Urinary bladder (tissue), 4 donors: Measurements from ENCODE around the gene PANX3. TPM values are rescaled to one million over a fixed set of nuclear protein-coding genes. Genes with fewer than 3 reads are reported as not detected.

Experiments
- DNase-seq: peaks from one replicate; pipeline ENCODE4 v3.0.0-alpha.2; 2015; ENCODE audit errors: extremely low spot score
- H3K27ac ChIP-seq: one replicate; pipeline ENCODE4 v1.5.1; 2013; ENCODE audit warnings: low read depth, mild to moderate bottlenecking, moderate library complexity
- H3K36me3 ChIP-seq: one replicate; pipeline ENCODE4 v1.6.1; 2013; ENCODE audit warnings: mild to moderate bottlenecking, moderate library complexity; ENCODE audit not compliant: insufficient read depth
- H3K4me1 ChIP-seq: one replicate; pipeline ENCODE4 v1.6.1; 2013; ENCODE audit warnings: mild to moderate bottlenecking, moderate library complexity; ENCODE audit not compliant: insufficient read depth
- H3K4me3 ChIP-seq: one replicate; pipeline ENCODE4 v1.5.1; 2013; ENCODE audit warnings: low read depth, low read length
- WGBS: extraction: QIAGEN DNeasy Blood & Tissue Kit; methylation state at CpG from one replicate; pipeline ENCODE4 v1.1.7; 2013; 5-methylcytosine and 5-hydroxymethylcytosine counted together
- polyA plus RNA-seq: library from polyadenylated mRNA; stranded (reverse); fragments of 200-250 nt; gene quantifications from one replicate; pipeline ENCODE4 v1.2.3, GENCODE V29; 2013
- small RNA-seq: library from RNA; depleted of rRNA; stranded (forward); fragments of <200 nt; gene quantifications from one replicate; pipeline ENCODE3, GENCODE V24; 2014
- total RNA-seq: library from RNA; depleted of rRNA; stranded (reverse); fragments of >200 nt; gene quantifications from one replicate; pipeline ENCODE4 v1.2.3, GENCODE V29; 2014
- donor health status: healthy with polysubstance abuse.
- donor health status: healthy.

Gene PANX3
- total and polyA plus RNA-seq, 2 donors = not detected

GRCh38 chr11:124656774-124657630, 45.8 kb downstream of the PANX3 start:
- Histone ChIP-seq H3K4me1 (no peaks in the 10 kb centered on the region), H3K27ac (no peak overlapping the region)
- DNase-seq = no peak

GRCh38 chr11:124657904-124658303, 46.7 kb downstream of the PANX3 start:
- WGBS = 73% methylated on average over 5 of the region's 5 CpGs
- H3K36me3 ChIP-seq = no peaks in the 10 kb centered on the region
- no peak overlapping the region for H3K4me3 ChIP-seq
- H3K4me1 ChIP-seq = no peaks in the 10 kb centered on the region
- no peak overlapping the region for H3K27ac ChIP-seq
- no peak for DNase-seq

More at GRCh38 chr11:124656774-124657630, 45.8 kb downstream of the PANX3 start:
- 60% methylated on average over 16 of the region's 16 CpGs for WGBS
- Histone ChIP-seq H3K4me3 (no peak overlapping the region), H3K36me3 (no peaks in the 10 kb centered on the region)

GRCh38 chr11:124658501-124658900, 47.3 kb downstream of the PANX3 start:
- Histone ChIP-seq H3K36me3 (no peaks in the 10 kb centered on the region), H3K4me3 (no peak overlapping the region), H3K27ac (no peak overlapping the region), H3K4me1 (no peaks in the 10 kb centered on the region)
- 77% methylated on average over 3 of the region's 3 CpGs for WGBS
- no peak for DNase-seq

- WGBS = 92% methylated on average over 1 of the region's 1 CpG
- Histone ChIP-seq H3K36me3 (no peaks in the 10 kb centered on the region), H3K4me3 (no peak overlapping the region), H3K4me1 (no peaks in the 10 kb centered on the region), H3K27ac (no peak overlapping the region)
- DNase-seq = no peak
These were observed 47.8 kb downstream of the PANX3 start for GRCh38 chr11:124658986-124659385.

- H3K36me3 ChIP-seq = no peaks in the 10 kb centered on the region
These were observed 50.3 kb downstream of the PANX3 start for GRCh38 chr11:124661553-124661952.

GRCh38 chr11:124662106-124662505, 50.9 kb downstream of the PANX3 start:
- WGBS = 85% methylated on average over 4 of the region's 4 CpGs
- Histone ChIP-seq H3K4me3 (no peak overlapping the region), H3K36me3 (no peaks in the 10 kb centered on the region)

More at GRCh38 chr11:124661553-124661952, 50.3 kb downstream of the PANX3 start:
- Histone ChIP-seq H3K27ac (no peak overlapping the region), H3K4me1 (no peaks in the 10 kb centered on the region), H3K4me3 (no peak overlapping the region)
- DNase-seq = no peak

GRCh38 chr11:124663861-124664260, 52.6 kb downstream of the PANX3 start:
- Histone ChIP-seq H3K27ac (no peak overlapping the region), H3K36me3 (no peaks in the 10 kb centered on the region), H3K4me1 (no peaks in the 10 kb centered on the region), H3K4me3 (no peak overlapping the region)
- no peak for DNase-seq
- 89% methylated on average over 2 of the region's 2 CpGs for WGBS

More at GRCh38 chr11:124662106-124662505, 50.9 kb downstream of the PANX3 start:
- Histone ChIP-seq H3K4me1 (no peaks in the 10 kb centered on the region), H3K27ac (no peak overlapping the region)
- DNase-seq = no peak

- WGBS = 98% methylated on average over 3 of the region's 3 CpGs
- no peak for DNase-seq
- no peaks in the 10 kb centered on the region for H3K4me1 ChIP-seq
- no peaks in the 10 kb centered on the region for H3K36me3 ChIP-seq
- no peak overlapping the region for H3K27ac ChIP-seq
- H3K4me3 ChIP-seq = no peak overlapping the region
These were observed 56.4 kb downstream of the PANX3 start for GRCh38 chr11:124667601-124668000.

- no peak overlapping the region for H3K4me3 ChIP-seq
- no peak overlapping the region for H3K27ac ChIP-seq
- no peaks in the 10 kb centered on the region for H3K4me1 ChIP-seq
- 19% methylated on average over 8 of the region's 8 CpGs for WGBS
- no peak for DNase-seq
- no peaks in the 10 kb centered on the region for H3K36me3 ChIP-seq
These were observed 58.0 kb downstream of the PANX3 start for GRCh38 chr11:124669193-124669592.

Small RNAs within 50 kb of the gene (small RNA-seq; reads per million reads assigned to genes)
- not detected for gene RNA5SP352

Other genes starting within 250 kb of the PANX3 start
- not detected for gene OR8B2, start 226.9 kb upstream of the PANX3 start, total RNA-seq
- gene OR8B2, start 226.9 kb upstream of the PANX3 start, polyA plus RNA-seq = not detected
- not detected for gene OR8B3, start 212.4 kb upstream of the PANX3 start, total RNA-seq
- not detected for gene OR8B3, start 212.4 kb upstream of the PANX3 start, polyA plus RNA-seq
- gene OR8B4, start 186.6 kb upstream of the PANX3 start, total RNA-seq = not detected
- gene OR8B4, start 186.6 kb upstream of the PANX3 start, polyA plus RNA-seq = not detected
- not detected for gene OR8B8, start 165.7 kb upstream of the PANX3 start, total RNA-seq
- gene OR8B8, start 165.7 kb upstream of the PANX3 start, polyA plus RNA-seq = not detected
- not detected for gene OR8B12, start 67.8 kb upstream of the PANX3 start, total RNA-seq
- not detected for gene OR8B12, start 67.8 kb upstream of the PANX3 start, polyA plus RNA-seq
- gene OR8A1, start 41.4 kb upstream of the PANX3 start, total RNA-seq = not detected
- gene OR8A1, start 41.4 kb upstream of the PANX3 start, polyA plus RNA-seq = not detected
- gene TBRG1, start 11.4 kb downstream of the PANX3 start, total RNA-seq = 25.0 TPM
- gene TBRG1, start 11.4 kb downstream of the PANX3 start, polyA plus RNA-seq = 32.8 TPM
- gene SIAE, start 62.3 kb downstream of the PANX3 start, total RNA-seq = 7.8 TPM
- 11.6 TPM for gene SIAE, start 62.3 kb downstream of the PANX3 start, polyA plus RNA-seq
- gene SPA17, start 62.5 kb downstream of the PANX3 start, total RNA-seq = 5.7 TPM
- 4.4 TPM for gene SPA17, start 62.5 kb downstream of the PANX3 start, polyA plus RNA-seq
- 0.37 TPM for gene NRGN, start 128.5 kb downstream of the PANX3 start, total RNA-seq
- gene NRGN, start 128.5 kb downstream of the PANX3 start, polyA plus RNA-seq = 5.1 TPM
- 27.5 TPM for gene VSIG2, start 140.8 kb downstream of the PANX3 start, total RNA-seq
- gene VSIG2, start 140.8 kb downstream of the PANX3 start, polyA plus RNA-seq = 36.4 TPM
- 13.3 TPM for gene ESAM, start 150.9 kb downstream of the PANX3 start, total RNA-seq
- gene ESAM, start 150.9 kb downstream of the PANX3 start, polyA plus RNA-seq = 66.2 TPM
- 28.8 TPM for gene MSANTD2, start 189.0 kb downstream of the PANX3 start, total RNA-seq
- 8.7 TPM for gene MSANTD2, start 189.0 kb downstream of the PANX3 start, polyA plus RNA-seq